Astrocyte (in vitro differentiated cells and primary cell): ENCODE data around the gene NKAIN4. TPM values are rescaled to one million over a fixed set of nuclear protein-coding genes. Genes with fewer than 3 reads are reported as not detected.

Source experiments
- DNase-seq: peaks from one replicate; pipeline ENCODE4 v3.0.0-alpha.2; 2010; ENCODE audit warnings: low read depth
- FAIRE-seq: peaks from 2 replicates; lab custom pipeline; 2011; peaks lifted over from hg19 to GRCh38; lab: Jason Lieb, UNC
- H2AFZ ChIP-seq: 2 replicates; pipeline ENCODE4 v1.6.0; 2012; ENCODE audit warnings: low read depth, low read length, inconsistent platforms
- H3K27ac ChIP-seq: 2 replicates; pipeline ENCODE4 v1.5.1; 2011; ENCODE audit warnings: low read depth, low read length, inconsistent platforms
- H3K27me3 ChIP-seq: 2 replicates; pipeline ENCODE4 v1.6.0; 2011; ENCODE audit warnings: low read length, inconsistent platforms; ENCODE audit not compliant: insufficient read depth
- H3K36me3 ChIP-seq: 2 replicates; pipeline ENCODE4 v1.5.1; 2011; ENCODE audit warnings: low read length, inconsistent platforms; ENCODE audit not compliant: insufficient read depth
- H3K4me1 ChIP-seq: 2 replicates; pipeline ENCODE4 v1.5.1; 2011; ENCODE audit warnings: low read length, inconsistent platforms; ENCODE audit not compliant: insufficient read depth
- H3K4me2 ChIP-seq: 2 replicates; pipeline ENCODE4 v1.6.0; 2012; ENCODE audit warnings: low read length, inconsistent platforms
- H3K4me3 ChIP-seq: 2 replicates; pipeline ENCODE4 v1.5.1; 2011; ENCODE audit warnings: low read depth, mild to moderate bottlenecking, low read length, inconsistent platforms; ENCODE audit not compliant: insufficient read depth
- H3K79me2 ChIP-seq: 2 replicates; pipeline ENCODE4 v1.6.0; 2012; ENCODE audit warnings: mild to moderate bottlenecking, low read length, inconsistent platforms; ENCODE audit not compliant: insufficient read depth
- H3K9ac ChIP-seq: 2 replicates; pipeline ENCODE4 v1.6.0; 2012; ENCODE audit warnings: mild to moderate bottlenecking, low read length, inconsistent platforms
- H3K9me3 ChIP-seq: 2 replicates; pipeline ENCODE4 v1.5.1; 2012; ENCODE audit warnings: low read depth, mild to moderate bottlenecking, low read length, inconsistent platforms; ENCODE audit not compliant: insufficient read depth
- H4K20me1 ChIP-seq: 2 replicates; pipeline ENCODE4 v1.6.0; 2012; ENCODE audit warnings: low read length, inconsistent platforms; ENCODE audit not compliant: insufficient read depth
- H3K27ac Mint-ChIP-seq: one replicate; pipeline ENCODE4 v1.8.0; 2021; ENCODE audit warnings: mild to moderate bottlenecking, mixed read lengths; ENCODE audit not compliant: unreplicated experiment
- H3K27me3 Mint-ChIP-seq: one replicate; pipeline ENCODE4 v1.8.0; 2021; ENCODE audit warnings: low read depth, mixed read lengths; ENCODE audit not compliant: unreplicated experiment
- H3K36me3 Mint-ChIP-seq: one replicate; pipeline ENCODE4 v1.8.0; 2021; ENCODE audit warnings: low read depth, mixed read lengths; ENCODE audit not compliant: unreplicated experiment
- H3K4me1 Mint-ChIP-seq: one replicate; pipeline ENCODE4 v1.8.0; 2021; ENCODE audit warnings: low read depth, mixed read lengths; ENCODE audit not compliant: unreplicated experiment
- H3K4me3 Mint-ChIP-seq: one replicate; pipeline ENCODE4 v1.8.0; 2021; ENCODE audit warnings: mild to moderate bottlenecking, moderate library complexity, mixed read lengths; ENCODE audit not compliant: unreplicated experiment
- H3K9me3 Mint-ChIP-seq: one replicate; pipeline ENCODE4 v1.8.0; 2021; ENCODE audit warnings: mild to moderate bottlenecking, mixed read lengths; ENCODE audit not compliant: unreplicated experiment
- CTCF ChIP-seq: IDR thresholded peaks from 2 replicates; pipeline ENCODE4 v1.5.1; 2011; ENCODE audit warnings: low read depth, mild to moderate bottlenecking, inconsistent platforms, low read length, moderate library complexity; ENCODE audit not compliant: insufficient read depth
- EZH2 ChIP-seq: IDR thresholded peaks from 2 replicates; pipeline ENCODE4 v1.6.1; 2012; ENCODE audit warnings: mild to moderate bottlenecking, low read length, inconsistent platforms; ENCODE audit not compliant: insufficient read depth
- total RNA-seq: library from RNA; stranded (reverse); gene quantifications from 2 replicates; pipeline ENCODE4 v1.2.1, GENCODE V29; 2021

NKAIN4 gene
- total RNA-seq, 1 donor from 2014 or later: 162 TPM

- TF ChIP-seq CTCF: no peak
- TF ChIP-seq EZH2: no peak
- Histone ChIP-seq H3K79me2 (peaks cover 41% of the 10 kb centered on the region), H3K9ac (no peak overlapping the region), H3K27ac (no peak overlapping the region), H4K20me1 (peaks cover 26% of the 10 kb centered on the region), H2AFZ (no peak overlapping the region), H3K9me3 (no peaks in the 10 kb centered on the region), H3K27me3 (no peaks in the 10 kb centered on the region), H3K4me1 (peaks cover 15% of the 10 kb centered on the region), H3K36me3 (peaks cover 3% of the 10 kb centered on the region), H3K4me3 (no peak overlapping the region), H3K4me2 (no peak overlapping the region)
- H3K27ac Mint-ChIP-seq: no peak overlapping the region
- peaks cover 36% of the 10 kb centered on the region for H3K4me1 Mint-ChIP-seq
- H3K4me3 Mint-ChIP-seq: peak overlapping the region; percentile 63
- no peaks in the 10 kb centered on the region for H3K27me3 Mint-ChIP-seq
- H3K9me3 Mint-ChIP-seq: no peaks in the 10 kb centered on the region
- DNase-seq (no peak), FAIRE-seq (no peak)
- H3K36me3 Mint-ChIP-seq: peaks cover 8% of the 10 kb centered on the region
These were observed 16.5 kb upstream of the NKAIN4 start for GRCh38 chr20:63270606-63271325.

DNA sequence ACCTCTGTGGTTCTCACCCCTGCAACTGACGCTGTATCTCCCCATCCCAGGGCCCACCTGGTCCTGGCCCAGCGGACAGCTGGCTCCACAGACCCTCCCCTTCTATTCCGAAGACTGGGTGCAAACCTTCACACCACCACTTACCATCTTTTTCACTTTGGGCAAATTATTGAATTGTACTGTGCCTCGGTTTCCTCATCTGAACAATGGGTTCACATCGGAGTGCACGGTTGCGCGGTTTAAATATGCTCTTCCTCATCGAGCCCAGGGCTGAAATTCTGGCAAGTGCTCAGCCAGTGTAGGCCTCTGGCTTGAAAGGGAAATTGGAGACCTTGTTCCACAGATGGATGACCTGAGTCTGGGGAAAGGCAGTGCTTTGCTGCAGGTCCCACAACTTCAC is 15.5 kb upstream of the NKAIN4 start:
- Histone ChIP-seq H3K9me3 (no peaks in the 10 kb centered on the region), H3K4me1 (peaks cover 11% of the 10 kb centered on the region), H3K36me3 (no peaks in the 10 kb centered on the region), H3K4me3 (no peak overlapping the region), H3K4me2 (no peak overlapping the region), H3K79me2 (peaks cover 31% of the 10 kb centered on the region), H3K27me3 (no peaks in the 10 kb centered on the region), H4K20me1 (peaks cover 16% of the 10 kb centered on the region), H3K9ac (no peak overlapping the region), H2AFZ (no peak overlapping the region), H3K27ac (no peak overlapping the region)
- Mint-ChIP-seq H3K9me3 (no peaks in the 10 kb centered on the region), H3K4me3 (peak overlapping the region; percentile 60), H3K4me1 (peaks cover 30% of the 10 kb centered on the region), H3K27me3 (no peaks in the 10 kb centered on the region), H3K36me3 (peaks cover 6% of the 10 kb centered on the region), H3K27ac (no peak overlapping the region)
- DNase-seq (no peak), FAIRE-seq (no peak)
- TF ChIP-seq CTCF (no peak), EZH2 (no peak)
